Spleen (tissue), 7 donors: ENCODE measurements around the gene ZNF491.

Experiments
- CTCF ChIP-seq, 11 experiments: fragments of 200-600 bp in 7 of 11; fragments of 450-650 bp in 4 of 11; sonication (generic) in 4 of 11; IDR thresholded peaks in 8 of 11; conservative IDR thresholded peaks in 3 of 11; 1 replicate in 7 of 11; 2 replicates in 4 of 11; pipeline versions ENCODE4 v1.4.0 to v1.8.0; 2016 to 2021; ENCODE audit warnings: antibody characterized with exemption in 11 of 11, inconsistent platforms in 4 of 11, mild to moderate bottlenecking in 1 of 11
- POLR2A ChIP-seq, 3 donors: fragments of 450-650 bp; IDR thresholded peaks; one replicate each; pipeline ENCODE4 v1.5.1; 2017; ENCODE audit warnings: antibody characterized with exemption in 3 of 3, mild to moderate bottlenecking in 1 of 3
- POLR2AphosphoS5 ChIP-seq, 3 donors: sonication (generic); formaldehyde crosslinking; IDR thresholded peaks; one replicate each; pipeline ENCODE4 v1.5.1; 2017; ENCODE audit warnings: antibody characterized with exemption in 3 of 3
- donor health status: DM: no; HTN: no; CAD: no; lungs with moderate emphysema.
- donor health status: DM: no; HTN: no; CAD: no.
- donor health status: DM: no; HTN: no; CAD: no.

DNA sequence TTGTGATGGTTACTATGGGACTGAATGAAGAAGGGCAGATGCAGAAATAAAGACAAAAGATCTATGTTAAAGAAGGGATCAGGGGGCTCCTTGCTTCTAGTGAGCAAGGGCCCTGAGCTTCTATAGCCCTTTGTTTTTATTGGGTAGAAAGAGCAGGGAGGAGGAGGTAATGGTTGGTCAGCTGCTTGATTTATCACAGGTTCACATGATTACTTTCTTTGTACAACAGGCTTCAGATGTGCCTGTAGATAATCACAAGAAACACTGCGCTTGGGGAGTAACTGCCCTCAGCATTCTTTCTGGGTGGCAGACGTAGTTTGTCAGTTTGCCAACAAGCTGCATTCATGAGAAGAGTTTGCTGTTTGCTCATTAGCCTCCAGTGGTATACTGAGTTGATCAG, 45.4 kb downstream of the ZNF491 start:
- TF ChIP-seq POLR2A (IDR thresholded peaks at IDR 0.05) = no peak
- TF ChIP-seq CTCF (IDR thresholded peaks at IDR 0.05 in 8 of 11, conservative IDR thresholded peaks at IDR 0.05 in 3 of 11) = no peak
- no peak for TF ChIP-seq POLR2AphosphoS5 (IDR thresholded peaks at IDR 0.05)
